ENCODE results near the gene TAS2R13. TPM values are rescaled to one million over a fixed set of nuclear protein-coding genes. Genes with fewer than 3 reads are reported as not detected.

The TAS2R13 gene
- total and polyA plus RNA-seq, 2 of the 4 experiments (the other 2 are of a cell fraction) = 0.03 to 0.90 TPM

- Histone ChIP-seq H2BK15ac (ENCODE audit: low read depth, low read length) (no peak overlapping the region), H2AK5ac (ENCODE audit: low read depth, low read length) (no peak overlapping the region), H3K4me1 (ENCODE audit: control insufficient read depth, insufficient read depth, low read length) (no peaks in the 10 kb centered on the region), H3K23ac (ENCODE audit: low read depth, low read length) (no peak overlapping the region), H4K20me1 (ENCODE audit: insufficient read depth, low read length) (no peaks in the 10 kb centered on the region), H3K79me1 (ENCODE audit: low read depth in 1 of 2, low read length in 2 of 2) (peaks cover 0 to 7% of the 10 kb centered on the region in 2 experiments; a peak in 1 of 4 replicates), H3K36me3 (ENCODE audit: control insufficient read depth, insufficient read depth, low read length) (no peaks in the 10 kb centered on the region), H4K8ac (ENCODE audit: low read depth in 2 of 2, low read length in 2 of 2) (no peak overlapping the region), H3K27ac (ENCODE audit: insufficient read depth, low read length) (no peak overlapping the region), H3K9ac (ENCODE audit: low read depth, low read length) (no peak overlapping the region), H3K9me1 (ENCODE audit: insufficient read depth, low read length) (no peaks in the 10 kb centered on the region), H2BK5ac (ENCODE audit: low read depth, low read length, poor library complexity, severe bottlenecking) (no peak overlapping the region), H2BK20ac (ENCODE audit: low read depth, low read length) (no peak overlapping the region), H2AK9ac (replicated peaks; ENCODE audit: low read depth, low read length, poor library complexity) (no peak overlapping the region), H4K91ac (ENCODE audit: insufficient read depth, low read depth, low read length) (no peak overlapping the region), H3K18ac (ENCODE audit: low read depth, low read length) (no peak overlapping the region), H3K27me3 (ENCODE audit: control insufficient read depth, insufficient read depth, low read length) (no peaks in the 10 kb centered on the region), H2BK120ac (ENCODE audit: low read depth, low read length) (no peak overlapping the region), H3K9me3 (ENCODE audit: control insufficient read depth, insufficient read depth, low read length) (no peaks in the 10 kb centered on the region), H3K56ac (ENCODE audit: extremely low read depth, insufficient read depth, low read length) (no peak overlapping the region), H3K4me2 (ENCODE audit: low read depth, low read length) (no peak overlapping the region), H4K5ac (ENCODE audit: low read depth, low read length) (no peak overlapping the region), H3K14ac (replicated peaks; ENCODE audit: low read depth, low read length) (no peak overlapping the region), H3K4ac (ENCODE audit: low read depth, low read length) (no peak overlapping the region), H3K4me3 (ENCODE audit: insufficient read depth, low read depth, low read length) (no peak overlapping the region), H2AFZ (replicated peaks; ENCODE audit: low read length, poor library complexity) (no peak overlapping the region)
- WGBS, 2 experiments (ENCODE audit: extremely low coverage in 2 of 2, insufficient read length in 1 of 2) = no CpG with 5 or more reads among the region's 1 CpG
- ChIA-PET POLR2A (ENCODE audit: unreplicated experiment) (no interaction called here), CTCF (no interaction called here)
- BruUV-seq (replicated peaks) = no TSS peak
- intact Hi-C loops (cut with micrococcal nuclease) = no loop called here
- DNase-seq = no peak
- TF ChIP-seq RAD21 (IDR thresholded peaks at IDR 0.05; ENCODE audit: low read length) = no peak
- TF ChIP-seq BHLHE40 (IDR thresholded peaks at IDR 0.05; ENCODE audit: low read depth, low read length) = no peak
- TF ChIP-seq, protein P1, sequence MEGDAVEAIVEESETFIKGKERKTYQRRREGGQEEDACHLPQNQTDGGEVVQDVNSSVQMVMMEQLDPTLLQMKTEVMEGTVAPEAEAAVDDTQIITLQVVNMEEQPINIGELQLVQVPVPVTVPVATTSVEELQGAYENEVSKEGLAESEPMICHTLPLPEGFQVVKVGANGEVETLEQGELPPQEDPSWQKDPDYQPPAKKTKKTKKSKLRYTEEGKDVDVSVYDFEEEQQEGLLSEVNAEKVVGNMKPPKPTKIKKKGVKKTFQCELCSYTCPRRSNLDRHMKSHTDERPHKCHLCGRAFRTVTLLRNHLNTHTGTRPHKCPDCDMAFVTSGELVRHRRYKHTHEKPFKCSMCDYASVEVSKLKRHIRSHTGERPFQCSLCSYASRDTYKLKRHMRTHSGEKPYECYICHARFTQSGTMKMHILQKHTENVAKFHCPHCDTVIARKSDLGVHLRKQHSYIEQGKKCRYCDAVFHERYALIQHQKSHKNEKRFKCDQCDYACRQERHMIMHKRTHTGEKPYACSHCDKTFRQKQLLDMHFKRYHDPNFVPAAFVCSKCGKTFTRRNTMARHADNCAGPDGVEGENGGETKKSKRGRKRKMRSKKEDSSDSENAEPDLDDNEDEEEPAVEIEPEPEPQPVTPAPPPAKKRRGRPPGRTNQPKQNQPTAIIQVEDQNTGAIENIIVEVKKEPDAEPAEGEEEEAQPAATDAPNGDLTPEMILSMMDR (conservative IDR thresholded peaks at IDR 0.05; ENCODE audit: low read depth, low read length) = no peak
- no peak for TF ChIP-seq RCOR1 (IDR thresholded peaks at IDR 0.05; ENCODE audit: insufficient replicate concordance, low read length)
- TF ChIP-seq MAZ (IDR thresholded peaks at IDR 0.05; ENCODE audit: borderline replicate concordance, low read depth, low read length) = no peak
- TF ChIP-seq FOS (IDR thresholded peaks at IDR 0.05; ENCODE audit: low read depth, low read length) = no peak
- no peak for TF ChIP-seq NFE2L2 (IDR thresholded peaks at IDR 0.05; ENCODE audit: low read depth, low read length)
- no peak for TF ChIP-seq RFX5 (IDR thresholded peaks at IDR 0.05; ENCODE audit: low read depth, low read length)
- TF ChIP-seq MXI1 (IDR thresholded peaks at IDR 0.05; ENCODE audit: borderline replicate concordance, low read depth, low read length) = no peak
- TF ChIP-seq POLR2A (IDR thresholded peaks at IDR 0.05; ENCODE audit: low read depth, low read length) = no peak
- TF ChIP-seq CEBPB (IDR thresholded peaks at IDR 0.05; ENCODE audit: low read depth, low read length) = no peak
- TF ChIP-seq MAFK (IDR thresholded peaks at IDR 0.05; ENCODE audit: low read depth, low read length) = no peak
- TF ChIP-seq, protein P2, sequence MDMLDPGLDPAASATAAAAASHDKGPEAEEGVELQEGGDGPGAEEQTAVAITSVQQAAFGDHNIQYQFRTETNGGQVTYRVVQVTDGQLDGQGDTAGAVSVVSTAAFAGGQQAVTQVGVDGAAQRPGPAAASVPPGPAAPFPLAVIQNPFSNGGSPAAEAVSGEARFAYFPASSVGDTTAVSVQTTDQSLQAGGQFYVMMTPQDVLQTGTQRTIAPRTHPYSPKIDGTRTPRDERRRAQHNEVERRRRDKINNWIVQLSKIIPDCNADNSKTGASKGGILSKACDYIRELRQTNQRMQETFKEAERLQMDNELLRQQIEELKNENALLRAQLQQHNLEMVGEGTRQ (IDR thresholded peaks at IDR 0.05; ENCODE audit: low read depth, low read length) = no peak
- TF ChIP-seq CHD1 (IDR thresholded peaks at IDR 0.05; ENCODE audit: low read depth, low read length) = no peak
- TF ChIP-seq, protein P3, sequence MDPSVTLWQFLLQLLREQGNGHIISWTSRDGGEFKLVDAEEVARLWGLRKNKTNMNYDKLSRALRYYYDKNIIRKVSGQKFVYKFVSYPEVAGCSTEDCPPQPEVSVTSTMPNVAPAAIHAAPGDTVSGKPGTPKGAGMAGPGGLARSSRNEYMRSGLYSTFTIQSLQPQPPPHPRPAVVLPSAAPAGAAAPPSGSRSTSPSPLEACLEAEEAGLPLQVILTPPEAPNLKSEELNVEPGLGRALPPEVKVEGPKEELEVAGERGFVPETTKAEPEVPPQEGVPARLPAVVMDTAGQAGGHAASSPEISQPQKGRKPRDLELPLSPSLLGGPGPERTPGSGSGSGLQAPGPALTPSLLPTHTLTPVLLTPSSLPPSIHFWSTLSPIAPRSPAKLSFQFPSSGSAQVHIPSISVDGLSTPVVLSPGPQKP (IDR thresholded peaks at IDR 0.05; ENCODE audit: borderline replicate concordance, low read depth, low read length) = no peak
- no peak for TF ChIP-seq SMC3 (IDR thresholded peaks at IDR 0.05; ENCODE audit: low read depth, low read length)
- in situ Hi-C loops (cut with MboI; ENCODE audit: low sequenced_read_pairs) = no loop called here
- dilution Hi-C loops (cut with HindIII; ENCODE audit: low sequenced_read_pairs, unreplicated experiment) = no loop called here
- ATAC-seq (ENCODE audit: low read depth) = no peak
These were observed 7.9 kb downstream of the TAS2R13 start for GRCh38 chr12:10901427-10901826.

All from IMR-90 (cell line).